HepG2 (cell line): ENCODE results near the gene LRPPRC. TPM values are rescaled to one million over a fixed set of nuclear protein-coding genes. Genes with fewer than 3 reads are reported as not detected.

Source experiments
- NAIF1 ChIP-seq: sonication (generic); formaldehyde crosslinking; IDR thresholded peaks from 2 replicates; pipeline ENCODE4 v1.5.0; 2020; ENCODE audit warnings: mild to moderate bottlenecking, missing genetic modification reagents, borderline replicate concordance
- NR2F2 ChIP-seq: IDR thresholded peaks from 2 replicates; pipeline ENCODE4 v1.6.1; 2012; ENCODE audit warnings: low read depth, inconsistent platforms, borderline replicate concordance
- PCBP1 ChIP-seq: fragments of 200-400 bp; formaldehyde crosslinking; IDR thresholded peaks from 2 replicates; pipeline ENCODE4 v1.6.1; 2017; ENCODE audit warnings: mild to moderate bottlenecking, low read depth, low read length, borderline replicate concordance
- REXO4 ChIP-seq: sonication (generic); formaldehyde crosslinking; IDR thresholded peaks from 2 replicates; pipeline ENCODE4 v1.8.0; 2022; ENCODE audit warnings: missing genetic modification reagents, mild to moderate bottlenecking, borderline replicate concordance
- RFX3 ChIP-seq: IDR thresholded peaks from 2 replicates; pipeline ENCODE4 v1.6.1; 2016; ENCODE audit warnings: missing biosample characterization, missing genetic modification reagents
- TBX2 ChIP-seq: sonication (generic); formaldehyde crosslinking; IDR thresholded peaks from 2 replicates; pipeline ENCODE4 v1.5.0; 2020; ENCODE audit warnings: missing genetic modification reagents, mild to moderate bottlenecking, borderline replicate concordance
- TEAD3 ChIP-seq: optimal IDR thresholded peaks from 2 replicates; pipeline ENCODE3; 2016; ENCODE audit warnings: borderline replicate concordance
- polyA plus RNA-seq, 8 experiments: library from polyadenylated mRNA; depleted of rRNA in 3 of 8; stranded (reverse) in 7 of 8; unstranded in 1 of 8; fragments of >200 nt; fragmentation: Illumina TruSeq in 4 of 8; extraction: Trizol in 4 of 8; gene quantifications; 2 replicates each; pipeline versions ENCODE4 v1.2.1 to v1.2.3, GENCODE V29; 2011 to 2016; ENCODE audit warnings: low read depth in 4 of 8, missing spikeins in 1 of 8, mixed read lengths in 1 of 8; ENCODE audit not compliant: insufficient read depth in 1 of 8
- total RNA-seq, 5 experiments: library from RNA; depleted of rRNA; stranded (reverse); fragments of >200 nt; fragmentation: Illumina TruSeq; extraction: Trizol; gene quantifications; 2 replicates each; pipeline ENCODE4 v1.2.3, GENCODE V29; 2016; ENCODE audit warnings: low read depth in 1 of 5
- TF ChIP-seq, protein P1 (sequence below): sonication (generic); formaldehyde crosslinking; IDR thresholded peaks from 2 replicates; pipeline ENCODE4 v1.5.0; 2020; ENCODE audit warnings: missing genetic modification reagents, mild to moderate bottlenecking, borderline replicate concordance
- TF ChIP-seq, protein P2 (sequence below): sonication (generic); formaldehyde crosslinking; IDR thresholded peaks from 2 replicates; pipeline ENCODE4 v1.5.0; 2020; ENCODE audit warnings: missing genetic modification reagents
- TF ChIP-seq, protein P3 (sequence below): IDR thresholded peaks from 2 replicates; pipeline ENCODE4 v1.6.1; 2016; ENCODE audit warnings: missing biosample characterization, missing genetic modification reagents, low read depth
- TF ChIP-seq, protein P4 (sequence below): IDR thresholded peaks from 2 replicates; pipeline ENCODE4 v1.6.1; 2016; ENCODE audit warnings: low read depth
- TF ChIP-seq, protein P5 (sequence below): sonication (generic); formaldehyde crosslinking; IDR thresholded peaks from 2 replicates; pipeline ENCODE4 v1.4.0; 2020; ENCODE audit warnings: missing genetic modification reagents
- TF ChIP-seq, protein P6 (sequence below): sonication (generic); formaldehyde crosslinking; IDR thresholded peaks from 2 replicates; pipeline ENCODE4 v1.5.1; 2020; ENCODE audit warnings: missing genetic modification reagents, mild to moderate bottlenecking, borderline replicate concordance
- TF ChIP-seq, protein P7 (sequence below): conservative IDR thresholded peaks from 2 replicates; pipeline ENCODE4 v1.6.1; 2018; ENCODE audit warnings: missing genetic modification reagents
- TF ChIP-seq, protein P8 (sequence below): sonication (generic); formaldehyde crosslinking; IDR thresholded peaks from 2 replicates; pipeline ENCODE4 v1.4.0; 2020; ENCODE audit warnings: mild to moderate bottlenecking, missing genetic modification reagents

The LRPPRC gene
- total and polyA plus RNA-seq, 2 of the 13 experiments (the other 11 are each of a cell fraction or from before 2014, with no cell fraction given): 117 to 167 TPM

DNA sequence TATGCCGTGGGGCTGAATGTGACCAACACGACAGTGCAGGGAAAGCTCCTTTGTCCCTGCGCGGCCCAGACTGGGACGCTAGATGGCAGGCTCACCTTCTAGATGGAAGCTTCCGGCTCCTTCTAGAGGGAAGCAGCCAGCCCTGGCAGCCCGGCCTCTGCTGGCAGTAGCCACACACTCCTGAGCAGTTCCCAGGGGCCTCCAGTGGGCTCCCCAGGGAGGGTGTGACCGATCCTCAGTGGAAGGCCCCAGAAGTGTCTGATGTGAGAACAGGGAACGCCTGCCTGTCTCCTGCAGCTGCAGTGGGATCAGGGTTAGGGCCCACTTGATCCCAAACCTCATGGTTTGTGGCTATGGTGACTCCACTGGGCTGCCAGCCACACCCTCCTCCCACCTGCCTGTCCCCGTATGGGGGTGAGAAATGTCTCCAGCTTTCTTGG is 48.5 kb upstream of the LRPPRC start (continued):
- TF ChIP-seq, protein P1, sequence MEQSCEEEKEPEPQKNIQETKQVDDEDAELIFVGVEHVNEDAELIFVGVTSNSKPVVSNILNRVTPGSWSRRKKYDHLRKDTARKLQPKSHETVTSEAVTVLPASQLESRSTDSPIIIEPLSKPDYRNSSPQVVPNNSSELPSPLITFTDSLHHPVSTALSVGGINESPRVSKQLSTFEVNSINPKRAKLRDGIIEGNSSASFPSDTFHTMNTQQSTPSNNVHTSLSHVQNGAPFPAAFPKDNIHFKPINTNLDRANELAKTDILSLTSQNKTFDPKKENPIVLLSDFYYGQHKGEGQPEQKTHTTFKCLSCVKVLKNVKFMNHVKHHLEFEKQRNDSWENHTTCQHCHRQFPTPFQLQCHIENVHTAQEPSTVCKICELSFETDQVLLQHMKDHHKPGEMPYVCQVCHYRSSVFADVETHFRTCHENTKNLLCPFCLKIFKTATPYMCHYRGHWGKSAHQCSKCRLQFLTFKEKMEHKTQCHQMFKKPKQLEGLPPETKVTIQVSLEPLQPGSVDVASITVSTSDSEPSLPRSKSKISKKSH (CRISPR knock-in tag): no peak
- no peak for TF ChIP-seq NR2F2
- TF ChIP-seq NAIF1 (CRISPR knock-in tag): no peak
- TF ChIP-seq, protein P2, sequence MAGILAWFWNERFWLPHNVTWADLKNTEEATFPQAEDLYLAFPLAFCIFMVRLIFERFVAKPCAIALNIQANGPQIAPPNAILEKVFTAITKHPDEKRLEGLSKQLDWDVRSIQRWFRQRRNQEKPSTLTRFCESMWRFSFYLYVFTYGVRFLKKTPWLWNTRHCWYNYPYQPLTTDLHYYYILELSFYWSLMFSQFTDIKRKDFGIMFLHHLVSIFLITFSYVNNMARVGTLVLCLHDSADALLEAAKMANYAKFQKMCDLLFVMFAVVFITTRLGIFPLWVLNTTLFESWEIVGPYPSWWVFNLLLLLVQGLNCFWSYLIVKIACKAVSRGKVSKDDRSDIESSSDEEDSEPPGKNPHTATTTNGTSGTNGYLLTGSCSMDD: no peak
- TF ChIP-seq, protein P3, sequence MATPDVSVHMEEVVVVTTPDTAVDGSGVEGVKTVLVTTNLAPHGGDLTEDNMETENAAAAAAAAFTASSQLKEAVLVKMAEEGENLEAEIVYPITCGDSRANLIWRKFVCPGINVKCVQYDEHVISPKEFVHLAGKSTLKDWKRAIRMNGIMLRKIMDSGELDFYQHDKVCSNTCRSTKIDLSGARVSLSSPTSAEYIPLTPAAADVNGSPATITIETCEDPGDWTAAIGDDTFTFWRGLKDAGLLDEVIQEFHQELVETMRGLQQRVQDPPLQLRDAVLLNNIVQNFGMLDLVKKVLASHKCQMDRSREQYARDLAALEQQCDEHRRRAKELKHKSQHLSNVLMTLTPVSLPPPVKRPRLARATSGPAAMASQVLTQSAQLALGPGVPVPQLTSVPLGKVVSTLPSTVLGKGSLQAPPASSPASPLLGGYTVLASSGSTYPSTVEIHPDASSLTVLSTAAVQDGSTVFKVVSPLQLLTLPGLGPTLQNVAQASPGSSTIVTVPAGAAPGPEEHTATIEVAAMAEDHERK: no peak
- peak; percentile 32; the same call in 1 of the 2 replicates for TF ChIP-seq RFX3
- TF ChIP-seq, protein P4, sequence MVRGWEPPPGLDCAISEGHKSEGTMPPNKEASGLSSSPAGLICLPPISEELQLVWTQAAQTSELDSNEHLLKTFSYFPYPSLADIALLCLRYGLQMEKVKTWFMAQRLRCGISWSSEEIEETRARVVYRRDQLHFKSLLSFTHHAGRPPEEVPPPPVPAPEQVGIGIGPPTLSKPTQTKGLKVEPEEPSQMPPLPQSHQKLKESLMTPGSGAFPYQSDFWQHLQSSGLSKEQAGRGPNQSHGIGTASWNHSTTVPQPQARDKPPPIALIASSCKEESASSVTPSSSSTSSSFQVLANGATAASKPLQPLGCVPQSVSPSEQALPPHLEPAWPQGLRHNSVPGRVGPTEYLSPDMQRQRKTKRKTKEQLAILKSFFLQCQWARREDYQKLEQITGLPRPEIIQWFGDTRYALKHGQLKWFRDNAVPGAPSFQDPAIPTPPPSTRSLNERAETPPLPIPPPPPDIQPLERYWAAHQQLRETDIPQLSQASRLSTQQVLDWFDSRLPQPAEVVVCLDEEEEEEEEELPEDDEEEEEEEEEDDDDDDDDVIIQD (CRISPR knock-in tag): peak; percentile 54; the same call in 1 of the 2 replicates
- TF ChIP-seq, protein P5, sequence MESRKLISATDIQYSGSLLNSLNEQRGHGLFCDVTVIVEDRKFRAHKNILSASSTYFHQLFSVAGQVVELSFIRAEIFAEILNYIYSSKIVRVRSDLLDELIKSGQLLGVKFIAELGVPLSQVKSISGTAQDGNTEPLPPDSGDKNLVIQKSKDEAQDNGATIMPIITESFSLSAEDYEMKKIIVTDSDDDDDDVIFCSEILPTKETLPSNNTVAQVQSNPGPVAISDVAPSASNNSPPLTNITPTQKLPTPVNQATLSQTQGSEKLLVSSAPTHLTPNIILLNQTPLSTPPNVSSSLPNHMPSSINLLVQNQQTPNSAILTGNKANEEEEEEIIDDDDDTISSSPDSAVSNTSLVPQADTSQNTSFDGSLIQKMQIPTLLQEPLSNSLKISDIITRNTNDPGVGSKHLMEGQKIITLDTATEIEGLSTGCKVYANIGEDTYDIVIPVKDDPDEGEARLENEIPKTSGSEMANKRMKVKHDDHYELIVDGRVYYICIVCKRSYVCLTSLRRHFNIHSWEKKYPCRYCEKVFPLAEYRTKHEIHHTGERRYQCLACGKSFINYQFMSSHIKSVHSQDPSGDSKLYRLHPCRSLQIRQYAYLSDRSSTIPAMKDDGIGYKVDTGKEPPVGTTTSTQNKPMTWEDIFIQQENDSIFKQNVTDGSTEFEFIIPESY (CRISPR knock-in tag): peak; percentile 40; the same call in 1 of the 2 replicates
- TF ChIP-seq, protein P6, sequence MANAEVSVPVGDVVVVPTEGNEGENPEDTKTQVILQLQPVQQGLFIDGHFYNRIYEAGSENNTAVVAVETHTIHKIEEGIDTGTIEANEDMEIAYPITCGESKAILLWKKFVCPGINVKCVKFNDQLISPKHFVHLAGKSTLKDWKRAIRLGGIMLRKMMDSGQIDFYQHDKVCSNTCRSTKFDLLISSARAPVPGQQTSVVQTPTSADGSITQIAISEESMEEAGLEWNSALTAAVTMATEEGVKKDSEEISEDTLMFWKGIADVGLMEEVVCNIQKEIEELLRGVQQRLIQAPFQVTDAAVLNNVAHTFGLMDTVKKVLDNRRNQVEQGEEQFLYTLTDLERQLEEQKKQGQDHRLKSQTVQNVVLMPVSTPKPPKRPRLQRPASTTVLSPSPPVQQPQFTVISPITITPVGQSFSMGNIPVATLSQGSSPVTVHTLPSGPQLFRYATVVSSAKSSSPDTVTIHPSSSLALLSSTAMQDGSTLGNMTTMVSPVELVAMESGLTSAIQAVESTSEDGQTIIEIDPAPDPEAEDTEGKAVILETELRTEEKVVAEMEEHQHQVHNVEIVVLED (CRISPR knock-in tag): no peak; the same call in 1 of the 2 replicates
- TF ChIP-seq PCBP1: no peak
- peak; percentile 75 for TF ChIP-seq TEAD3
- TF ChIP-seq, protein P7, sequence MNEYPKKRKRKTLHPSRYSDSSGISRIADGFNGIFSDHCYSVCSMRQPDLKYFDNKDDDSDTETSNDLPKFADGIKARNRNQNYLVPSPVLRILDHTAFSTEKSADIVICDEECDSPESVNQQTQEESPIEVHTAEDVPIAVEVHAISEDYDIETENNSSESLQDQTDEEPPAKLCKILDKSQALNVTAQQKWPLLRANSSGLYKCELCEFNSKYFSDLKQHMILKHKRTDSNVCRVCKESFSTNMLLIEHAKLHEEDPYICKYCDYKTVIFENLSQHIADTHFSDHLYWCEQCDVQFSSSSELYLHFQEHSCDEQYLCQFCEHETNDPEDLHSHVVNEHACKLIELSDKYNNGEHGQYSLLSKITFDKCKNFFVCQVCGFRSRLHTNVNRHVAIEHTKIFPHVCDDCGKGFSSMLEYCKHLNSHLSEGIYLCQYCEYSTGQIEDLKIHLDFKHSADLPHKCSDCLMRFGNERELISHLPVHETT (CRISPR knock-in tag): no peak
- peak; percentile 54; the same call in 1 of the 2 replicates for TF ChIP-seq TBX2
- TF ChIP-seq, protein P8, sequence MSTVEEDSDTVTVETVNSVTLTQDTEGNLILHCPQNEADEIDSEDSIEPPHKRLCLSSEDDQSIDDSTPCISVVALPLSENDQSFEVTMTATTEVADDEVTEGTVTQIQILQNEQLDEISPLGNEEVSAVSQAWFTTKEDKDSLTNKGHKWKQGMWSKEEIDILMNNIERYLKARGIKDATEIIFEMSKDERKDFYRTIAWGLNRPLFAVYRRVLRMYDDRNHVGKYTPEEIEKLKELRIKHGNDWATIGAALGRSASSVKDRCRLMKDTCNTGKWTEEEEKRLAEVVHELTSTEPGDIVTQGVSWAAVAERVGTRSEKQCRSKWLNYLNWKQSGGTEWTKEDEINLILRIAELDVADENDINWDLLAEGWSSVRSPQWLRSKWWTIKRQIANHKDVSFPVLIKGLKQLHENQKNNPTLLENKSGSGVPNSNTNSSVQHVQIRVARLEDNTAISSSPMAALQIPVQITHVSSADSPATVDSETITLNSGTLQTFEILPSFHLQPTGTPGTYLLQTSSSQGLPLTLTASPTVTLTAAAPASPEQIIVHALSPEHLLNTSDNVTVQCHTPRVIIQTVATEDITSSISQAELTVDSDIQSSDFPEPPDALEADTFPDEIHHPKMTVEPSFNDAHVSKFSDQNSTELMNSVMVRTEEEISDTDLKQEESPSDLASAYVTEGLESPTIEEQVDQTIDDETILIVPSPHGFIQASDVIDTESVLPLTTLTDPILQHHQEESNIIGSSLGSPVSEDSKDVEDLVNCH (CRISPR knock-in tag): no peak
- TF ChIP-seq REXO4 (CRISPR knock-in tag): no peak
